Thyroid gland (tissue), 4 donors: ENCODE results near the gene ARHGEF4. TPM values are rescaled to one million over a fixed set of nuclear protein-coding genes. Genes with fewer than 3 reads are reported as not detected.

Experiments
- DNase-seq, 2 donors: peaks; one replicate each; pipeline ENCODE4 v3.0.0-alpha.2; 2019
- H3K27ac ChIP-seq, 3 donors: fragments of 200-600 bp; sonication (generic); 1 replicate in 2 of 3; 2 replicates in 1 of 3; pipeline ENCODE4 v1.5.1; 2016 to 2019; ENCODE audit warnings: mild to moderate bottlenecking in 1 of 3, moderate library complexity in 1 of 3
- H3K27me3 ChIP-seq: fragments of 200-600 bp; sonication (generic); one replicate; pipeline ENCODE4 v1.5.1; 2019
- H3K36me3 ChIP-seq, 2 donors: fragments of 200-600 bp; sonication (generic); one replicate each; pipeline ENCODE4 v1.5.1; 2016 to 2019
- H3K4me1 ChIP-seq, 2 donors: fragments of 200-600 bp; sonication (generic); one replicate each; pipeline ENCODE4 v1.5.1; 2017 to 2019
- H3K4me3 ChIP-seq, 3 donors: fragments of 200-600 bp; sonication (generic); replicated peaks in 1 of 3; 1 replicate in 2 of 3; 2 replicates in 1 of 3; pipeline ENCODE4 v1.5.1; 2016; ENCODE audit warnings: mild to moderate bottlenecking in 1 of 3
- H3K9me3 ChIP-seq: fragments of 200-600 bp; sonication (generic); one replicate; pipeline ENCODE4 v1.5.1; 2017
- CTCF ChIP-seq, 6 experiments: fragments of 200-600 bp in 3 of 6; fragments of 450-650 bp in 3 of 6; sonication (generic) in 3 of 6; IDR thresholded peaks; one replicate each; pipeline ENCODE4 v1.5.1; 2016 to 2019; ENCODE audit warnings: antibody characterized with exemption in 6 of 6, mild to moderate bottlenecking in 2 of 6, inconsistent platforms in 1 of 6, moderate library complexity in 1 of 6
- POLR2A ChIP-seq, 2 donors: fragments of 450-650 bp; IDR thresholded peaks; one replicate each; pipeline ENCODE4 v1.6.1; 2017; ENCODE audit warnings: antibody characterized with exemption in 2 of 2, mild to moderate bottlenecking in 2 of 2, moderate library complexity in 1 of 2
- WGBS, 2 donors: methylation state at CpG; one replicate each; pipeline ENCODE4 v1.1.5; 2017; 5-methylcytosine and 5-hydroxymethylcytosine counted together
- intact Hi-C: fragments of 100-400 bp; cut with DNase I; formaldehyde crosslinking; loops from one replicate; pipeline ENCODE4 v1.15.1; 2023
- total RNA-seq, 4 donors: library from RNA; depleted of rRNA; stranded (reverse); fragments of >200 nt; gene quantifications; one replicate each; pipeline ENCODE4 v1.2.3, GENCODE V29; 2016

ARHGEF4 gene
- total RNA-seq, 4 donors from 2014 or later: 15.6 to 24.3 (median 22.5) TPM

DNA sequence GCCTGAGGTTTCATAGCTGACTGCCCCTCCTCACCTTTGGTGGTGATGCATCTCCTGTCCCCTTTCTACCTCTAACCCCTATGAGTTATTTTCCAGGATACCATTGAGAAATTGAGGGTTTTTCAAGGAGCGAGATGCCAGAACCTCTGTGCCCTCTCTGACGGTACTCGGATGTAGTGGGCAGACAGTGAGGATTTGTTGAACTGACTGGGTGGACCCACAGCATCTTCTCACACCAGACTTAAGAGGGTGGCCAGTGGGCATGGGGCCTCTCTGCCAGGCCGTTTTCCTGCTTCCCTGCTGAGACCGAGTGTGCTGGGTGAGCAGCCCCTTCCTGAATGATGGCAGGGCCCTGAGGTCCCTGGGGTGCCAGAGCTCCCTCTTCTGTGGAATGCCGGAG, 46.3 kb downstream of the ARHGEF4 start:
- 79 to 83% methylated on average over 6 of the region's 6 CpGs for WGBS, 2 donors
- Histone ChIP-seq H3K4me3 (no peak overlapping the region), H3K9me3 (no peaks in the 10 kb centered on the region), H3K36me3 (no peaks in the 10 kb centered on the region), H3K4me1 (no peaks in the 10 kb centered on the region), H3K27ac (no peak overlapping the region), H3K27me3 (no peaks in the 10 kb centered on the region)
- intact Hi-C loops: no loop called here
- no peak for DNase-seq
- TF ChIP-seq CTCF (IDR thresholded peaks at IDR 0.05) (no peak), POLR2A (IDR thresholded peaks at IDR 0.05) (no peak)

- no peaks in the 10 kb centered on the region for H3K36me3 ChIP-seq
- no peaks in the 10 kb centered on the region for H3K4me1 ChIP-seq
- H3K27me3 ChIP-seq: no peaks in the 10 kb centered on the region
- 68 to 86% methylated on average over 4 of the region's 4 CpGs for WGBS, 2 donors
- H3K9me3 ChIP-seq: no peaks in the 10 kb centered on the region
- no peak overlapping the region for H3K27ac ChIP-seq
- no peak overlapping the region for H3K4me3 ChIP-seq
- TF ChIP-seq POLR2A (IDR thresholded peaks at IDR 0.05) (no peak), CTCF (IDR thresholded peaks at IDR 0.05) (no peak)
- intact Hi-C loops: no loop called here
- no peak for DNase-seq
These were observed 46.8 kb downstream of the ARHGEF4 start for GRCh38 chr2:130883496-130883895.

- Histone ChIP-seq H3K27ac (no peak overlapping the region), H3K4me3 (no peak overlapping the region), H3K36me3 (no peaks in the 10 kb centered on the region), H3K9me3 (no peaks in the 10 kb centered on the region), H3K27me3 (no peaks in the 10 kb centered on the region), H3K4me1 (no peaks in the 10 kb centered on the region)
- 85% methylated on average over 4 of the region's 4 CpGs for WGBS, 2 donors
- TF ChIP-seq POLR2A (IDR thresholded peaks at IDR 0.05) (no peak), CTCF (IDR thresholded peaks at IDR 0.05) (no peak)
- no peak for DNase-seq
- intact Hi-C loops: no loop called here
These were observed 47.3 kb downstream of the ARHGEF4 start for GRCh38 chr2:130884013-130884412.

DNA sequence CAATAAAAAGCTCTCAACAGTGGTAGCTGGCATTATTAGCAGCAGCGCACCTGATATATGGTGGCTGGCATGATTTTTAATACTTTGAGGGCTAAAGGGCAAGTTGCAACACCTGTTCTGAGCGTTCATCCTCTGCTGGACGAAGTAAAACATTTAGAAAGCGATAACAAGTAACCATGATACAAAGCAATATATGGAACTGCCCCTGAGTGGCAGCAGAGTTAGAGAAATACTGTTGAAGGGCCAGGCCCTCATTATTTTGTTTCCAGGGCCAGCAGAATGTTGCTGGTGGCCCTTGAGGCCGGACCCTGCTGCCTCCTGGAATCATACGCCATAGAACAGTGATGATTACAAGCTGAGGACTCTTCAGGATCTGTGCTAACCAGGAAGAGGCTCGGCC, 47.8 kb downstream of the ARHGEF4 start:
- intact Hi-C loops: no loop called here
- no peaks in the 10 kb centered on the region for H3K4me1 ChIP-seq
- DNase-seq: no peak
- TF ChIP-seq POLR2A (IDR thresholded peaks at IDR 0.05) (no peak), CTCF (IDR thresholded peaks at IDR 0.05) (no peak)
- H3K27me3 ChIP-seq: no peaks in the 10 kb centered on the region
- H3K4me3 ChIP-seq: no peak overlapping the region
- no peaks in the 10 kb centered on the region for H3K9me3 ChIP-seq
- no peak overlapping the region for H3K27ac ChIP-seq
- no peaks in the 10 kb centered on the region for H3K36me3 ChIP-seq
- WGBS, 2 donors: 83 to 87% methylated on average over 7 of the region's 7 CpGs

DNA sequence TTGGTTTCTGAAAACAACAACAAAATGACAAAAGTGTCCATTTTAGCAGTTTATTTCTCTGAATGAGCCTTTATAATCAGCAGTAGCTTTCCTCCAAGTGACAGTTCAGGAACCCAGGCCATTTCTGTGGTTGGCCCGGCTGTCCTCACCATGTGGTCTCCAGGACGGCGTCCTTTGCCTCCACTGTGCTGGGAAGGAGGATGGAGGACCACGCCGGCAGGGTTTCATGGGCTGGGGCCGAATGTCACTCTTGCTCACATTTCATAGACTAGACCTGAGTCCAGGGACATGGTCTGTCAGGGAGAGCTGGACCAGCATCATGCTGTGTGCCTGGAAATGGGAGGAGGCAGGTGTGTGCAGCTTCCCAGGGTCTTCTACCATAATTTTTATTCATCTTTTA, 50.9 kb downstream of the ARHGEF4 start:
- Histone ChIP-seq H3K27ac (no peak overlapping the region), H3K36me3 (no peaks in the 10 kb centered on the region), H3K27me3 (no peaks in the 10 kb centered on the region), H3K4me3 (no peak overlapping the region), H3K4me1 (peaks cover 0 to 9% of the 10 kb centered on the region in 2 donors), H3K9me3 (no peaks in the 10 kb centered on the region)
- intact Hi-C loops: no loop called here
- TF ChIP-seq POLR2A (IDR thresholded peaks at IDR 0.05): no peak
- WGBS, 2 donors: 90 to 94% methylated on average over 6 of the region's 6 CpGs
- no peak for DNase-seq
